ENCODE results near the gene NR4A1.
A peak's percentile ranks its signal among the peaks of the same experiment; 100 is the strongest.

- TF ChIP-seq CTCF (IDR thresholded peaks at IDR 0.05): no peak
- peak in 1 of 2 donors; percentile 37 for TF ChIP-seq EP300 (IDR thresholded peaks at IDR 0.05)
Observed at GRCh38 chr12:52005218-52005902, 45.9 kb upstream of the NR4A1 start.
